ENCODE results near the gene ASF1B.

ASF1B gene

DNA sequence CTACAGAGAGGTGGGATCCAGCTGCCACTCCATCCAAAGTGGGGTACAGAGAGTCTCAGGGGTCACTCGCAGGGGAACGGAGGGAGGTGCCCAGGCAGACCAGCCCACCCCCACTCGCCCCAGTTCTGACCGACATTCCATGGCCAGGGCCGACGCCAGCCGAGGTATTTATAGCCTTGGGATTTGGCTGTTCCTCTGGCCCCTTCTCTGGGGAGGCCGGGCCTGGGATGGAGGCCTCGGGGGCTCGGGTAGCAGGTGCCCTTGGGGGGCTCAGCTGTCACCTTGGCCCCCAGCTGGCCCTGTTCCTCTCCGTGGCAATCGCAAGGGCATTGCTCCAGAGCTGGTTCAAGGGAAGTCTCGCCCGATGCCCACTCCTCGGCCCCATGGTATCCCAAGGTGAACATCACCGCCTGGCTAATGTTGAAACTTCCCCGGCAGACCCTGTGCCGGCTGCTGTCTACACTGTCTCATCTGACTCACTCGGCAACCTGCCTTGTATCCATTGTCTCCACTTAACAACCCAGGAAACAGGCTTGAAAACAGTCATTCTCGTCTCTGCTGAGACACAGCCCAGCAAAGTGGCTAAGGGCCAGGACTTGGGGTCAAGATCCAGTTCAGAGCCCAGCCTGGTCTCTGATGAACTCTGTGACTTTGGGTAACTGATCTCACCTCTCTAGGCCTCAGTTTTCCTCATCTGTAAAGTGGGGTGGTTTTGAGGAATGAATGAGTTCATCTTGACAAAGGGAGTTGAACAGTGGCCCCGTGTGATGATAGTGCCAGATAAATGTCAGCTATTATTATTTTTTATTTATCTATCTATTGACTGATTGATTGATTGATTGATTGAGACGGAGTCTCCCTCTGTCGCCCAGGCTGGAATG lies 28.6 kb downstream of the ASF1B start:
- peak in 2 of 14 donors; percentile 18 to 64 for DNase-seq

DNA sequence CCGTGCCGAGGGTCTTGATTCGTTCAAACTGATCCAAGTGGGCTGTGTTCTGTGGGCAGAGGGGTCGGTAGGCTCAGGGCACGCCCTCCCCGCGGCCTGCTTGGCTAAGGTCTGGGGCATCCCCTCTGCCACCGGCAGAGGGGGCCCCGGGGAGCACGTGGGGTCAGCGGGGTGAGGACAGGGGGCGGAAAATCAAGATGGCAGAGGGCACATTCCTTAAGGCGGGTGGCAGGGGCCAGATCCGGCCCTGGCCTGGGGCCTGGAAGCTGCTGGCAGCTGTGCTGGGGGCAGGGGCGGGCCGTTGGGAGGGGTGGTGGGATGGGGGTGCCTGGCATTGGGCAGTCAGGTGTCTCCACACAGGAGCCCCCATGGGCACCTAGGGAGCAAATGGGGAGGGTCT lies 29.5 kb downstream of the ASF1B start:
- no peak for DNase-seq

DNA sequence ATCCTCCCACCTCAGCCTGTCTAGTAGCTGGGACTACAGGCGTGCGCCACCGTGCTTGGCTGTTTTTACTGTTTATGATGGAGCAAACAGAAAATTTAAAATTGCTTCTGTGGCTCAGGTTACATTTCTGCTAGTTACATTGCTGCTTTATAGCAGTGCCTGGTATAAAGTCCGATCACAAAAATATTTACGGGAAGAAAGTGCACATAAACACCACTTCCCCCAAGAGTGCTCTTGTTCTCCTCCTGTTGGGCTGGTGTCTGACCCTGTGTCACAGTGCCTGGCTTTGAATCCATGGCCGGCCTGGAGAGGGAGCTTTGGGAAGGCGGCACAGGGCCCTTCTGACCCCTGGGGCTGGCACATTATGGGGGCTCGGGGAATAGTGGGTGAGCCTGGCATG lies 30.7 kb downstream of the ASF1B start:
- no peak for DNase-seq

DNA sequence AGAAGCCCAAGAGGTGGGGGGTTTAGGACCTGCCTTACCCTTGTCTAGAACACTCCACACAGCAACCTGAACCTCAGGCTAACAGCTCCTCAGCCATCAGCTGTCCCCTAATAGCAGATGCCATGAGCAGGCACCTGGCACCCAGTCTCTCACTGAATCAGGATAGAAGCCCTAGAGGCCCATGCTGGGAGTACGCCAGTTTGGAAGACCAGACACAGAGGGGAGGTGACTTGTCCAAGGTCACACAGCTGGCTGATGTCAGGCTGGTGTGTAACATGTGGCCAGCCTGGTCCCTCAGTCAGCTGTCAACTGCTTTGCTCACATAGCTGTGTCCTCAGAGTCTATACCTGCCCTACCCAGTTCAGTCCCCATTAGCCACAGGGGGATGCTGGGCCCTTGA lies 33.1 kb downstream of the ASF1B start:
- DNase-seq: no peak

DNA sequence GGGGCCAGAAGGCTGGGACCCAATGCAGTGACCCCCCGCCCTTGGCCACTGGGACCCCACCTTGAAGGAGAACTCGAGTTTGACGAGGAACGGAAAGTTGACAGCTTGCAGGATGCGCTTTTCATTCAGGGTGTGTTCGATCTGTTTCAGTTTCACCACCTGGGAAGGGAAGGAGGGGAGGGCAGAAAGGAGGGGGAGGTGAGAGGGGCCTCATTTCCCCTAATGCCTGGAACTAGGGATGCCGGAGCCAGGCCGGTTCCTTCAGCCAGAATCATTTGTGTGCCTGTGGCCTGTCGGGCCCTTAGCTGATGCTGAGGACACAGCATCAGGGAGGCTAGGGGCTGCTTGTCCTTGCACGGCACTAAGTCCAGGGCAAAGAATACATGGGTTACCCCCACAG lies 33.6 kb downstream of the ASF1B start:
- DNase-seq: no peak

DNA sequence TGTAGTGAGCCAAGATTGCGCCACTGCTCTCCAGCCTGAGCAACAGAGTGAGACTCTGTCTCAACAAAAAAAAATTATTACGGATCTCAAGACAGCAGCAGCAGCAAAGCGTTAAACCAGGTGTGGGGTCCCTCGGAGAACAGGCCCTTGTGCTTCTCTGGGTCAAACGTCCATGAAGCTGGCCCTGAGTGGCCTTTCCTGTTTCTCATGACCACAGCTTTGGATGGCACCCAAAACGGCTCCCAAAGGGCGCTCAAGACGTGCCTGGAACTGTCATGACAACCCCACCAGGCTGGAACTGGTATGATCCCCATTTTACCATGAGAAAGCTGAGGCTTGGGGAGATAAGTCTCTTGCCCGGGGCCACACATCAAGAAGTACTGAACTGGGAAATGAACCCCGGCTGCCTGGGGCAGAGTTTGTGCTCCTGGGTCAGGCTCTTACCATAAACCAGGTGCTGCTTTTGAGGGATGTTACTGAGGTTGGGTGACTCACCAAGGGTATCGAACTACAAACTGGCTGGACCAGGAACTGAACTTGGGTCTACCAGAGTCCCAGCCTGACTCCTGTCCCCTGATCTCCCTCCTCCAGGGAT lies 34.2 kb downstream of the ASF1B start:
- DNase-seq: no peak

DNA sequence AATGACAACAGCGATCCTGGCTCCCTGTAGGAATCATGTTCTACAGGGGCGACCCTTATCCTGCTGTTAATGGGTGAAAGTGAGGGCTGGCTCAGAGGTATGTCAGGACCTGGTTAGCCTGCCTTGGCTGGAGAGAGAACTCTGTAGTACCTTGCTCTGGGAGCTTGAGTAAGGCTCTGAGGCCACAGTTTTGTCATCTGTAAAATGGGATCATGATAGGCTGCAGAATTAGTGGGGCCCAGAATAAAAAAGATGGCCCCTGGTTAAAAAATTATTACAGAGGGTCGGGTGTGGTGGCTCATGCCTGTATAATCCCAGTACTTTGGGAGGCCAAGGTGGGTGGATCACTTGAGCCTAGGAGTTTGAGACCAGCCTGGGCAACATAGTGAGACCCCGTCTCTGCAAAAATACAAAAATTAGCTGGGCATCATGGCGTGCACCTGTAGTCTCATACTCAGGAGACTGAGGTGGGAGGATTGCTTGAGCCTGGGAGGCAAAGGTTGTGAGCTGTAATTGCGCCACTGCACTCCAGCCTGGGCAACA lies 35.3 kb downstream of the ASF1B start:
- no peak for DNase-seq

DNA sequence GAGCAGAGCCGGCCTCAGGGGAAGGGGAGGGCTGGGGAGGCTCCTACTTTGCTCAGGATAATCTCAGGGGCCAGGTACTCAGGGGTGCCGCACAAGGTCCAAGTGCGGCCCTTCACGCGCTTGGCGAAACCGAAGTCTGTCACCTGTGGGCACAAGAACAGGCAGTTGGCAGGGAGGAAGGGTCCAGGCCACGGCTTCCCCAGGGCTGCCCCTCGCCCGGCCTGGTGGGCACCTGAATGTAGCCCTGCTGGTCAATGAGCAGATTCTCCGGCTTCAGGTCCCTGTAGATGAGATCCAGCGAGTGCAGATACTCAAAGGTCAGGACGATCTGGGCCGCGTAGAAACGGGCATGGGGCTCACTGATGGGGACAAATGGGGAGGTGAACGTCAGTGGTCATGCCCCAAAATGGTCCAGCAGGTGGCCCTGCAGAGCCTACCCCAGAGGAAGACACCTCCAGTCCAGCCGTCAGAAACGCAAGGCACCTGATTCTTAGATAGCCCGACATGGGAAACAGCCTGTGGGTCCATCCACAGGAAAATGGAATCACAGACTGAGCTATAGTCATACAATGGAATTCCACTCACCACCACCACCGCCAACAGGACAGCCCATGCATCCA lies 38.7 kb downstream of the ASF1B start:
- no peak for DNase-seq

DNA sequence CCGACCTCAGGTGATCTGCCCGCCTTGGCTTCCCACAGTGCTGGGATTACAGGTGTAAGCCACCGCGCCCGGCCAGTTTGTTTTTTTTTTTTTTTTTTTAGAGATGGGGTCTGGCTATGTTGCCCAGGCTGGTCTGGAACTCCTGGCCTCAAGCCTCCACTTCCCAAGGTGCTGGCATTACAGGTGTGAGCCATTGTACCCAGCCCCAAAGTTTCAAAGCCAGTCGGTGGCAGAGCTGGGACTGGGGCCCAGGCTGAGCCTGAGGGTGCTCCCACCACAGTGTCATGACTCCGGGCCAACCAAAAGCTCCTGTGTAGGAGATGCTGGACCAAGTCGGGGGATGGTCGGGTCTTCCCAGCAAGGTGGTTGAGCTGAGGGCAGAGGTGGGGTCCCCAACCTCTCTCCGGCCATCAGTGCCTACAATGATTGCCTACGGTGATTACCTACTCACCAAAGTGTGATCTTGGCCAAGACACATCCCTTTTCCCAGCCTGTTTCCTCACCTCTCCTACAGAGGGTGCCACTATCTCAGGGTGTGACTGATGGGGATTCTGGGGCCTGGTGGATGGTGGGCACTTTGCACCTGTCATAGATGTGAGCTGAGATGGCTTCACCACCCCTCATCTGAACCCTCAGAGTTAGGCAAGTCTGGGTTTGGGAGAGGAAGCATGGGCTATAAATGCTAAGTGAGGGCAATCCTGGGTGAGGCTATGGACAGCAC lies 40.0 kb downstream of the ASF1B start:
- no peak for DNase-seq

DNA sequence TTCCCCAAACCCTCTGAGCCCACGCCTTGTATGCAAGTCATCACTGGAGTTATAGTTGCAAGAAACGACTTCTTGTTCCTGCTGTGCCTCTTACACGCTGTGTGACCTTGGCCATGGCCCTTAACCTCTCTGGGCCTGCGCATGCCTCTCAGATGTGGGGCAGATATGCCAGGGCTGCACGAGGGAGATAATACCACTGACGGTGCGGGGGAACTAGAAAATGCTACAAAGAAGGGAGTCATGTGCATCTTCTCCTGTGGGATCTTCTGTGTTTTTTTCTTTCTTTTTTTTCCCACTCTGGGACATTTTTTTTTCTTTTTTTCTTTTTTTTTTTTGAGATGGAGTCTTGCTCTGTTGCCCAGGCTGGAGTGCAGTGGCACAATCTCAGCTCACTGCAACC lies 41.5 kb downstream of the ASF1B start:
- no peak for DNase-seq

DNA sequence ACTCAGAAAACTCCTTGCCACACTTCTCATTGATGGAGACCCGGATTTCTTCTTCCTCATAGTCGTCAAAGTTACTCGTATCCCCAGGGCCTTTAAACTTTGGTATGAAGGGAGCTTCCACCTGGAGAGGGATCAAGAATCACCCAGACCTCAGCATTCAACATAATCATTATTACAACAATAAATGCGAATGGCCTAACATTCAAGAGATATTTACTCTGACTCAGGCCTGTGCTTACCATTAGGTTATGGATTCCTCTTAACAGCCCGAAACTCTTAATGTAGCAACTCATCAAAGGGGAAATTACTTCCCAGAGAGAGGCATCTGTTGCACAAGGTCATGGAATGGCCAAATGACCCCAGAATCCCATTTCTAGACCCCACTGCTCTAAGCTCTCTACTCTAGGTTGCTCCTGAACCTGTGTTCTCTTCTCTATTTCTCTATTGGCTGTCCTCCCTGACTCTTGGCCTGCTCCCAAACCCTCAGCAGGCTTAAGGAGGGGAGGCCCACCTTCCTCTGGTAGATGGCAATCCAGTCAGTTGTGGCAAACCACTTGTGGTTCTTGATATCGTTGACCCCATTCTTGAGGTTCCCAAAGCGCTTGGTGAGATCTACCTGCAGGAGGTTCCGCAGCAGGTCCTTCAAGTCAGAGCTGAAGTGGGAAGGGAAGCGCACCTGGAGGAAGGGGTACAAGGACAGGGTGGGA lies 43.1 kb downstream of the ASF1B start:
- no peak for DNase-seq

DNA sequence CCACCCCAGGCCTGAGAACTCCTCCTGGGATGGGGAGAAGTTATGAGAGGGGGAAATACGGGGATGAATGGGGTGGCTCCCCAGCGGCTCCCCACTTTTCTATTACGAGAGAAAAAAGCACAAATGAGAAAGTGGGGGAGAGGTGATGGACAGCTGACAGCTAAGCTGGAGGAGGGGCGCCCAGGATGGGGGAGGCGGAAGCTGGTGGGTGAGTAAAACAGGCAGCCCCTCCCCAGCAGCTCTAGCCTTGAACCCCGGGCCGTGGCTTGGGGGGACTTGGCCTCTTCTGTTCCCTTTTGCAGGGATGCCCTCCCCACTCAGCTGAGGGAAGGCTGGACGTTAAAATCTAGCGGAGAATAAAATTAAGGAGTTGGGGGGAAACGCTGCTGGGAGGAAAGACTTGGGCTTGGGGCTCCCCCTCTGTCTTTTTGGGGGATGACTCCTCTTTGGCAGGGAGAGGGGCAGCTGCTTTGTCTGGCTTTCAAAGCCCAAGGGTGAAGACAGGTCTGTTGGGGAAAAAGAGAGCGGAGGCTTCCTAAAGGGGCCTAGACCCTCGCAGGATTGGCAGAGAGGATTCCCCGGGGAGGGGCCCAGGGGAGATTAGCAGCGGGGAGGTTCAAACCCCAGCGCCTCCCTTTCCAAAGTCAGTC lies 44.5 kb downstream of the ASF1B start:
- peak in 2 of 14 donors; percentile 49 to 53 for DNase-seq

DNA sequence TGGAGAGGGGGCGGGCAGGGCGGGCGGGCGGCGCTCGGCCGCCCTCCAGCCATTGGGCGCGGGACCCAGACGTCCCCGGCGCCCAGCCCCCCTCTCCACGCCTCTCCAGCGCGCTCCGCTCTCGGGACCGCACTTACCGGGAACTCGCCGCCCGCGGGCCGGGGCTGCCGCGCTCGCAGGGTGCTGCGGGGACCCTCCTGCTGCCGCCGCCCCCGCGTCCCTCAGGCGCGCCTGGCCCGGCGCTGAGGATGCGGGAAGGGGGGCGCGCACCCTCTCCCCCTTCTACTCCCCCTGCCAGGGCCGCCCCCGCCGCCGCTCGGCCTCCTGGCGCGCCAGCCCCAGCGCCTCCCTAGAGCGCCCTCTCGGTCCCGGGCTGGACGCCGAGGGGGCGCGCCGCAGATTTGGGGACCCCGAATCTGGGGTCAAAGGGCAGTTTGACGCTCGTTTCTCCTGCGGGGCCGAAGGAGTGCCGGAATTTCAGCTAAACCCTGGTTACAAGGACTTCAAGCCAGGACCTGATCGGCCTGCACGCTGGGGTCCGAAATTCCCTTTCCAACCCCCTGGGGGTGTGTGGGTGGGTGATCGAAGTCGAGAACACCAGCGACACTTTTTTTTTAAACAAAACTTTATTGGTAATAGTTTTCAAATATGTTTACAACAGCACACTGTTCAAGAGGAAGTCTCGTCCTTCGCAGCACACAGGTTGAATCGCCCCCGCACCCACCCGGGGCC lies 45.1 kb downstream of the ASF1B start:
- peak in 10 of 14 donors; percentile 30 to 90 (median 79) for DNase-seq

DNA sequence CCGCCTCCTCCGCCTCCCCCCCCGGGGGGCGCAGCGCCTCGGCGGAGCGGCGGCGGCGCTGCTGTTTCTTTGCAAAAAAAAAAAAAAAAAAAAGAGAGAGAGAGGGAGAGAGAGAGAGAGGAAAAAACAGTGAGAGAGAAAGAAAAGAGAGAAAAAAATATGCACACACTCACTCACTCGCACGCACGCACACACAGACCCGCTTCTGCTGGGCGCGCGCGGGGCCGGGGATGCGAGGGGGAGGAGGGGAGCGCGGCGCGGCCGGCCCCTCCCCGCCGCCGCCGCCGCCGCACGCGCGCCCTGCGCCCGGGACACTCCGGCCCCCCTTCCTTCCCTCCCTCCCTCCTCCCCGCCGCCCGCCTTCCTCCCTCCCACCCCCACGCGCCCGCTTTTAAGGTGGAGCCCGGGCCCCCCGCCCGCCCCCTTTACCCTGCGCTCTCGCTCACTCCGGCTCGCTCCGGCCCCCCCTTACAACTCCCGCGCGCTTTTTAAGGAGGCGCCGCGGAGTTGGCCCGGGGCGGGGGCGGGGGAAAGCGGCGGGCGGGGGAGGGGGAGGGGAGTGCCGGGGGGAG lies 45.8 kb downstream of the ASF1B start, which contains the start of gene SAMD1:
TSS of gene SAMD1 (minus strand) at position 243 of the 572 bp plus-strand sequence.
- DNase-seq: peak in 12 of 14 donors; percentile 50 to 90 (median 80)

DNA sequence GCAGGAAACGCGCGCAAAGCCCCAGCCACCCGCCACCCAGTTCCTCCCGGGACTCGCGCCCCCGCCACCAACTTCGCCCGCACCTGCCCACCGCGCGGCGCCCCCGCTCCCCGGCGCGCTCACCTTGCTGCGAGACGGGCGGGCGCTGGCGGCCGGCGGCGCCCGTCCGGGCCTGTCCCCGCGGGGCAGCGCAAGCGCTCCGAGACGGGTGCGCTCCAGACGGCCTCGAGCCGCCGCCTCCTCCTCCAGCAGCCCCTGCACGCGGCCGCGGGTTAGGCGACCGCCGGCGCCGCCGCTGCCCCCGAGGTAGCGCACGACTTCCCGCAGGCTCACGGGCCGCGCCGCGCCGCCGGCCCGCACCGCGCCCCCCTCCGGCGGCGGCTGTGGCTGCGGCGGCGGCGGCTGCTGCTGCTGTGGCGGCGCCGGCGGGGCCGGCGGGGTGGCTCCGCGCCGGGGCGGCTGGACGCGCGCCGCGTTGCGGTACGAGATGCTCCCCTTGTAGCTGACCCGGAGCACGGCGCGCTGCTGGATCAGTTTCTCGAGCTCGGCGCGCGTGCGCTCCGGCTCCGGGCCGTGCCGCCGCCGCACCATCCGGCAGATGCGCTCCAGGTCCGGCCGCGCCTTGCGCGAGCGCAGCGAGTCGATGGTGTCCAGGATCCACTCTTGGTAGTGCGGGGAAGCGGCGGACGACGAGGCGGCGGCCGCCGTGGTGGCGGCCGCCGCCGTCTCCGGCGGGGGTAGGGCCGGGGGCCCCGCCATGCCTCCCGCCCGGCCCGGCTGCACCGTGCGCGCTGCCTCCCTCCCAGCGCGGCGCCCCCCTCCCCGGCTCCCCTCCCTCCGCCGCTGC lies 46.5 kb downstream of the ASF1B start:
- DNase-seq: peak in 3 of 14 donors; percentile 35 to 57 (median 45)

DNA sequence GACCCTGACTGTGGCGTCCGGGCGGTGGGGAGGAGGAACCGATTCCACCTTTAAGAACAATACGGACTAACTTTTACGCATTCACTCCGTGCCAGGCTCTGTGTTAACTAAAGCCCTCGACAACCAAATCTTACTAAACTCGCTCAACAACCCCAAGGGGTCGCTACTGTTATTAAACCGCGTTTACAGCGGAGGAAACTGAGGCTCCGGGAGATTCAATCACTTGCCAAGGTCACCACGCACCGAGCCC lies 47.1 kb downstream of the ASF1B start:
- DNase-seq: no peak

DNA sequence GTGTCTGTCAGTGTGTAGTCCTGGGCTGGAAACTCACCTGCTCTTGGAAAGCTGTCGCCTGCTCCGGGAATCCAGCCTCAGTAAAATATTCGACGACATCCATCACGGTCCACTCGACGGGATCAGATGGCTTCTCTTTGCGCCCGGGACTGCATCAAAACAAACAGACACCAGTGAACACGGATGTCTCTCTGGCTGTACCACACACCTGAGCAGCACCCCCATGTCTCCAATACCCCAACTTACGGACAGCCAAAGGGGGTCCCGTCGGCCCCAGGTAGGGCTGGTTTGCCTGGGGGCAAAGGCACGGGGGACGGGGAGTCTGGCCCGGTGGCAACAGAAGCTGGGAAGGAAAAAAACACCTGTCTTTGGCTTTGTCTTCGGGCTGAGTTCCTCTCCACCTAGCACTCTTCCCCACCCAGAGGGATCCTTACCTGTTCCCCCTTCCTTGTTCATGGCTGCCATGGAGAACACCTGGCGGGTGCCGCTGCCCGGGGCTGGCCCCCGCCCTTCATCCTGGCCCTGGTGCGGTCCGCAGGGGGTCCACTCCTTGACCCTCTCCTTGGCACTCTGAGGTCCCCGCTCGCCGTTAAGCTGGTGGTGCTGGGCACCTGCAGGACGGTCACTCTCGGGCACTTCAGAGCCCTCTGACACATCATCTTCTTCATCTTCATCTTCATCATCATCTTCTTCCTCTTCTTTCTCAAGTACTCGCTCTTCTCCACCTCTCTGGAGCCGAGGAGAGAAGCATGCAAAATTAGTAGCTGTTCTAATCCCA lies 47.6 kb downstream of the ASF1B start:
- no peak for DNase-seq

DNA sequence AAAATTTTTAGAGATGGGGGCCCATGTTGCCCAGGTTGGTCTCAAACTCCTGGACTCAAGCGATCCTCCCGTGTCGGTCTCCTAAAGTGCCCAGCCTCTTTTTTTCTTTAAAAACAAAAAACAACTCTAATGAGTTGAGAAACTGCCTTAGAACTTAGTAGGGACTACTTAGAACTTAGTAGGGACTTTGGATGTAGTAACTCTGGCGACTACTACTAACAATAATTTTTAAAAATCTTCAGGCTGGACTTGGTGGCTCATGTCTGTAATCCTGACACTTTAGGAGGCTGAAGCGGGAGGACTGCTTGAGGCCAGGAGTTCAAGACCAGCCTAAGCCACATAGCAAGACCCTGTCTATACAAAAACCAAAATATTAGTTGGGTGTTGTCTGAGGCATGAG lies 50.3 kb downstream of the ASF1B start:
- DNase-seq: no peak

Data from C1 segment of cervical spinal cord (tissue), 14 donors.